ENCODE data around the gene VSIG4.
"Not testable (repeated sequence)": the region's sequence is repeated elsewhere in the genome, so short reads cannot be mapped to it uniquely, and the experiment has no call there.

The VSIG4 gene

DNA sequence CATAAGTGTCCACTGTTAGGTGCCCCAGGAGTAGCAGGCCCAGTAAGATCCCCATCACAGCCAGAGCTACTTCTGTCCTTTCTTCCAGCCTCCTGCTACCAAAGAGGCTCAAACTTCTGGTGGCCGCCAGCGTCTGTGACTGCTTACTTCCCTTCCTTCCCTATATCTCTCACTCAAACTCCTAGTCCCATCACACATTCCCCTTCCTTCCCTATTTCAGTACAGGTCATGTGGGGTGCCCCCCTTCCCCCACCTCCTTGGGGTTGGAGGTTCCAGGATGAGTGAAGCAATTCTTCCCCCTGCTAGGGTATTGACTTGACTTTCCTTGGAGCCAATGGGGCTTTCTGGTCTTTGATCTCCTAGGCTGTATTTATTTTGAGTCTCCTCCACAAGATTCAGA lies at the start of gene VSIG4:
VSIG4 (minus strand) TSS at position 137 of the 400 bp plus-strand sequence; CDS start at position 55, 82 bp downstream.
- H3K27me3 Mint-ChIP-seq (ENCODE audit: low read depth) = no peaks in the 10 kb centered on the region
- no peak within 1 kb of the TSS for H3K27ac Mint-ChIP-seq
- H3K36me3 Mint-ChIP-seq (ENCODE audit: low read depth) = no peaks in the 10 kb centered on the region
- H3K4me1 Mint-ChIP-seq (ENCODE audit: low read depth) = peaks cover 2% of the 10 kb centered on the region
- no peak within 1 kb of the TSS for H3K4me3 Mint-ChIP-seq
- peaks cover 4% of the 10 kb centered on the region for H3K9me3 Mint-ChIP-seq

- H3K4me3 Mint-ChIP-seq = no peak overlapping the region
- H3K4me1 Mint-ChIP-seq (ENCODE audit: low read depth) = peaks cover 20% of the 10 kb centered on the region
- H3K36me3 Mint-ChIP-seq (ENCODE audit: low read depth) = peaks cover 13% of the 10 kb centered on the region
- H3K9me3 Mint-ChIP-seq = peaks cover 10% of the 10 kb centered on the region
- H3K27me3 Mint-ChIP-seq (ENCODE audit: low read depth) = no peaks in the 10 kb centered on the region
- no peak overlapping the region for H3K27ac Mint-ChIP-seq
These were observed 36.9 kb upstream of the VSIG4 start for GRCh38 chrX:66076801-66077200.

GRCh38 chrX:66074920-66075879 lies 35.3 kb upstream of the VSIG4 start:
- Mint-ChIP-seq H3K4me1 (ENCODE audit: low read depth) (peaks cover 20% of the 10 kb centered on the region), H3K36me3 (ENCODE audit: low read depth) (peaks cover 13% of the 10 kb centered on the region)

DNA sequence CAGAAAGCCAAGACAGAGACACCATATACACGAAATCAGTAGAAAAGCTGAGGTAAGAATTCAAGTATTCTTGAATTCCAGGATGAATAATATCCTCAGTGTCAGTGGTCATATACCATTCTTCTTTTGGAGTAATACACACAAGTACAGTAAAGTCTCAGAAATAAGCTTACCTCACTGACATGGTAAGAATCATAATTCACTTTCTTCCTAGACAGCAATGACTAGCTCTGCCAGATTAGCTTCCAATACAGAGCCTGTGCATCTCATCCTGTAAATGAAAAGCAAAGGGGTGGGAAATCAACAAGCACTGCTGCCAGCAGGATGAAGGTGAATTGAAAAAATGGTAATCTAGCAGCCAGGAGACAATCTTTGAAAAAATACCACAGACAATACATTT lies 31.2 kb upstream of the VSIG4 start:
- no peak overlapping the region for H3K27ac Mint-ChIP-seq
- H3K4me3 Mint-ChIP-seq = no peak overlapping the region
- H3K4me1 Mint-ChIP-seq (ENCODE audit: low read depth) = peaks cover 20% of the 10 kb centered on the region
- peaks cover 19% of the 10 kb centered on the region for H3K9me3 Mint-ChIP-seq
- H3K36me3 Mint-ChIP-seq (ENCODE audit: low read depth) = peaks cover 13% of the 10 kb centered on the region
- no peaks in the 10 kb centered on the region for H3K27me3 Mint-ChIP-seq (ENCODE audit: low read depth)

More at GRCh38 chrX:66074920-66075879, 35.3 kb upstream of the VSIG4 start:
- Mint-ChIP-seq H3K27ac (peak overlapping the region; percentile 81), H3K4me3 (peak overlapping the region; percentile 57), H3K9me3 (peaks cover 10% of the 10 kb centered on the region), H3K27me3 (ENCODE audit: low read depth) (no peaks in the 10 kb centered on the region)

GRCh38 chrX:66064261-66064660 lies 24.4 kb upstream of the VSIG4 start:
- H3K4me1 Mint-ChIP-seq (ENCODE audit: low read depth) = peaks cover 26% of the 10 kb centered on the region
- H3K27ac Mint-ChIP-seq = no peak overlapping the region
- H3K27me3 Mint-ChIP-seq (ENCODE audit: low read depth) = no peaks in the 10 kb centered on the region
- H3K36me3 Mint-ChIP-seq (ENCODE audit: low read depth) = peaks cover 11% of the 10 kb centered on the region
- H3K9me3 Mint-ChIP-seq = peaks cover 12% of the 10 kb centered on the region
- no peak overlapping the region for H3K4me3 Mint-ChIP-seq

GRCh38 chrX:66057019-66057418 lies 17.1 kb upstream of the VSIG4 start:
- not testable (repeated sequence) for H3K27ac Mint-ChIP-seq; H3K36me3 Mint-ChIP-seq (ENCODE audit: low read depth); H3K27me3 Mint-ChIP-seq (ENCODE audit: low read depth); H3K9me3 Mint-ChIP-seq; H3K4me3 Mint-ChIP-seq
- peaks cover 16% of the 10 kb centered on the region for H3K4me1 Mint-ChIP-seq (ENCODE audit: low read depth)

DNA sequence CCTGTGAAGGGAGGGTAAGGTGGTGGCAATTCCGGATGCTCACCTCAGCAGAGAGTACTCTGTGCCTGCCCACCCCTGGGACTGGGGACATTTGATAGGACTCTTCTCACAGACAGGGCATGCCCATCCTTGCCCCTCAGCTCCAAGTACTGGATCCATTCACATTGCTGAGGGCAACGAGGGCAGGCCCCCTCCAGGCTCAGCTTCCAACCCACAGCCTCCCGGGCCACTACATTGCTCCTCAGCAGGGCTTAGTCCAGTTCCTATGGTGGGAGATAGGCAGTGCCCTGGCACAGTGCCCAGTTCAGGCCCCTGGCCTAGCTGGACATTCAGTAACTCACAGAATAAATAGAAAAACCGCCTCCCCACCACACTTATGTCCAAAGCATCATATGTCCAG lies 15.1 kb upstream of the VSIG4 start:
- H3K9me3 Mint-ChIP-seq = peaks cover 3% of the 10 kb centered on the region
- peaks cover 6% of the 10 kb centered on the region for H3K4me1 Mint-ChIP-seq (ENCODE audit: low read depth)
- H3K27me3 Mint-ChIP-seq (ENCODE audit: low read depth) = no peaks in the 10 kb centered on the region
- H3K36me3 Mint-ChIP-seq (ENCODE audit: low read depth) = peaks cover 5% of the 10 kb centered on the region
- H3K4me3 Mint-ChIP-seq = no peak overlapping the region
- no peak overlapping the region for H3K27ac Mint-ChIP-seq

- Mint-ChIP-seq H3K27ac (no peak overlapping the region), H3K4me3 (no peak overlapping the region), H3K36me3 (ENCODE audit: low read depth) (peaks cover 5% of the 10 kb centered on the region), H3K27me3 (ENCODE audit: low read depth) (no peaks in the 10 kb centered on the region), H3K9me3 (peaks cover 3% of the 10 kb centered on the region), H3K4me1 (ENCODE audit: low read depth) (peaks cover 4% of the 10 kb centered on the region)
These were observed 13.5 kb upstream of the VSIG4 start for GRCh38 chrX:66053414-66053813.

GRCh38 chrX:66051980-66052379 lies 12.1 kb upstream of the VSIG4 start:
- H3K27me3 Mint-ChIP-seq (ENCODE audit: low read depth) = no peaks in the 10 kb centered on the region
- H3K4me3 Mint-ChIP-seq = no peak overlapping the region
- peaks cover 3% of the 10 kb centered on the region for H3K9me3 Mint-ChIP-seq
- no peak overlapping the region for H3K27ac Mint-ChIP-seq
- H3K4me1 Mint-ChIP-seq (ENCODE audit: low read depth) = peaks cover 15% of the 10 kb centered on the region
- H3K36me3 Mint-ChIP-seq (ENCODE audit: low read depth) = peaks cover 6% of the 10 kb centered on the region

GRCh38 chrX:66050140-66050569 lies 10.3 kb upstream of the VSIG4 start:
- Mint-ChIP-seq H3K36me3 (ENCODE audit: low read depth) (peaks cover 6% of the 10 kb centered on the region), H3K4me3 (no peak overlapping the region), H3K9me3 (peaks cover 3% of the 10 kb centered on the region), H3K27me3 (ENCODE audit: low read depth) (no peaks in the 10 kb centered on the region), H3K27ac (no peak overlapping the region), H3K4me1 (ENCODE audit: low read depth) (peaks cover 32% of the 10 kb centered on the region)

GRCh38 chrX:66049056-66049455 lies 9.2 kb upstream of the VSIG4 start:
- peaks cover 6% of the 10 kb centered on the region for H3K36me3 Mint-ChIP-seq (ENCODE audit: low read depth)
- H3K9me3 Mint-ChIP-seq = peaks cover 3% of the 10 kb centered on the region
- no peak overlapping the region for H3K4me3 Mint-ChIP-seq
- H3K27me3 Mint-ChIP-seq (ENCODE audit: low read depth) = no peaks in the 10 kb centered on the region
- H3K4me1 Mint-ChIP-seq (ENCODE audit: low read depth) = peaks cover 34% of the 10 kb centered on the region
- no peak overlapping the region for H3K27ac Mint-ChIP-seq

DNA sequence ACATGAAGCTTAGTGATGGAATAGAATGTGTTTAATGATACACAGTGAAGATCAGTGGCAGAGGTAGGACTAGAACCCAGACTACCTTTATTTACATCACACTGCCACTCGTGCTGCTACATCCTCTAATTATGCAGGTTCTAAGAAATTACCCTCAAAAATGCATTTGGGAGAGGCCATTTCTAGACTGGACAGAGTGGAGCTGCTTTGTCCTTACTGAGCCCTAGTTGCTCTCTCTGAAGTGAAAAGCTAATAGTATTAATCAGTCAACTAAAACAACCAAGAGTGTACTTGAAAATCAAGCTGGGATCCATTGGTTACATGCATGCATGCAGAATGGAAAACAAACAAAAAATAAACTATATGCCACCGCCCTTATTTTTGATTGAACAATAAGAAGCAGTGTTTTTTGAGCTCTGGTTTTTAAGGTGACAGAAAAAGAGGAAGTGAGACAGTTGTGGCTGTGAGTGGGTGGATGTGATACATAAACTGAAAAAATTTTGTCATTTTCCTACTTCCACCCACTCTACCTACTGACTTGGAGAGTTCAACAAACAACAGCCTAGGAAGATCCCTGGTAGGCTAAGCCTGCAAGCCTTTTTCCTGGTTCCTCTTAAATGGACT lies 6.8 kb upstream of the VSIG4 start:
- Mint-ChIP-seq H3K36me3 (ENCODE audit: low read depth) (peaks cover 6% of the 10 kb centered on the region), H3K4me1 (ENCODE audit: low read depth) (peaks cover 34% of the 10 kb centered on the region), H3K9me3 (peaks cover 3% of the 10 kb centered on the region), H3K4me3 (no peak overlapping the region), H3K27me3 (ENCODE audit: low read depth) (no peaks in the 10 kb centered on the region), H3K27ac (peak overlapping the region; percentile 79)

- H3K4me3 Mint-ChIP-seq = peak overlapping the region; percentile 14
- H3K9me3 Mint-ChIP-seq = peaks cover 3% of the 10 kb centered on the region
- H3K4me1 Mint-ChIP-seq (ENCODE audit: low read depth) = peaks cover 34% of the 10 kb centered on the region
- H3K27ac Mint-ChIP-seq = peak overlapping the region; percentile 79
- H3K27me3 Mint-ChIP-seq (ENCODE audit: low read depth) = no peaks in the 10 kb centered on the region
- H3K36me3 Mint-ChIP-seq (ENCODE audit: low read depth) = peaks cover 5% of the 10 kb centered on the region
These were observed 6.0 kb upstream of the VSIG4 start for GRCh38 chrX:66045894-66046293.

DNA sequence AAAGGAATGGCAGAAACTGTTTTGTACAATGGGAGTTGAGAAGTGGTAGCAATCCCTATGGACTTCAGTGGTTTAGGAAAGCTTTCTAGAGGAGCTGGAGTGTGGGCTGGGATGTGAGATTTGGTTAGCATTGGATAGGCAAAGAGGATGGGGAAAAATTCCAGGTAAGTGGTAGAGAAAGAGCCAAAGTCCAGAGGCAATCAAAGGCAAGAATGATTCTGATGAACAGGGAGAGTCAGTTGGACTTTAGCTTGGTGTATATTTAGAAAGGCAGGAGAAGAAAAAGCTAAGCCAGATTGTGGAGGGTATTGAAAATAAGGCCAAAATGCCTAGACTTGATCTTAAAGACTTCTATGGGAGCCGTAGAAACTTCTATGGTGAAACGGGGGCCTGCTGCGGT lies 3.7 kb upstream of the VSIG4 start:
- Mint-ChIP-seq H3K27ac (no peak overlapping the region), H3K4me1 (ENCODE audit: low read depth) (peaks cover 30% of the 10 kb centered on the region), H3K27me3 (ENCODE audit: low read depth) (no peaks in the 10 kb centered on the region), H3K4me3 (no peak overlapping the region), H3K36me3 (ENCODE audit: low read depth) (peaks cover 2% of the 10 kb centered on the region), H3K9me3 (peaks cover 4% of the 10 kb centered on the region)
